CD4-positive, alpha-beta T cell treated with Interleukin-2 at 100 ng/mL for 4 hours (primary cell): ENCODE results near the gene MC5R.

ENCODE experiments used
- DNase-seq: peaks from one replicate; pipeline ENCODE4 v3.0.0-alpha.2; 2020; ENCODE audit warnings: low spot score

MC5R gene

DNA sequence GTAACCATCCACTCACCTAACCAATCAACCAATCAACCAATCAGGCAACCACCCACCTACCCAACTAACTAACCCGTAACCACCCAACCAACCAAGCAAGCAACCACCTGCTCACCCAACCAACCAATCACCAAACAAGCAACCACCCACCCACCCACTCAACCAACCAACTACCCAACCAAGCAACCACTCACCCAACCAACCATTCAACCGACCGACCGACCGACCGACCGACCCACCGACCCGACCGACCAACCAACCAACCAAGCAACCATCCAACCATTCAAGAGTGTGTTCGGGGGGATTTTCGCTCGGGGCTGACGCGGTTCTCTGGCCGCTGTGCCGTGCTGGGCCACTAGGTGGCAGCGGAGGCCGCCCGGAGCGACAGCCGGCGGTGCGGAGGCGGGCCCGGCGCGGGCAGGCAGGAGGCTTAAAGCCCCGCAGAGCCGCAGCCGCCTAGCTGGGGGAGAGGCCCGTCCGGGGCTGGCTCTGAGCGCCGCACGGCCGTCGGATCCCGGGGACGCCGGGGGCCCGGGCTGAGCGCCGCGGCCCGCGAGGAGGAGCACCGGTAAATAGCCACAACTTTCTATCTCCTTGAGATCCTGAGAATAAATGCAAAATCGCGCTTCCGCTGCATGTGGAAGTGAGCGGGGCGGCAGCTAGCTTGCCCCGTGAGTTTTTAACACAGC lies at the start of gene MC5R:
MC5R (plus strand) TSS at position 443 of the 689 bp plus-strand sequence. CDS start 1,617 bp downstream, outside the sequence.
- peak; percentile 63 for DNase-seq

DNA sequence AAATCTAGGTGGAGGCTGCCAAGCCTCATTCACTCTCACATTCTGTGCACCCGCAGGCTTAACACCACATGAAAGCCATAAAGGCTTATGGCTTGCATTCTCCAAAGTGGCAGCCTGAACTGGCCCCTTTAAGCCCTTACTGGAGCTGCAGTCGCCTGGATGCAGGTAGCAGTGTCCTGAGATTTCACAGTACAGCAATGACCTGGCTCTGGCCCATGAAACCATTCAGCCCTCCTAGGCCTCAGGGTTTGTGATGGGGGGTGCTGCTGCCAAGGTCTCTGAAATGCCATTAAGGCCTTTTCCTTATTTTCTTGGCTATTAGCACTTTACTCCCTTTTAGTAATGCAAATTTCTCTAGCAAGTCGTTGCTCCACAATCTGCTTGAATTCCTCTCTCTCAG lies 48.9 kb upstream of the MC5R start:
- no peak for DNase-seq

DNA sequence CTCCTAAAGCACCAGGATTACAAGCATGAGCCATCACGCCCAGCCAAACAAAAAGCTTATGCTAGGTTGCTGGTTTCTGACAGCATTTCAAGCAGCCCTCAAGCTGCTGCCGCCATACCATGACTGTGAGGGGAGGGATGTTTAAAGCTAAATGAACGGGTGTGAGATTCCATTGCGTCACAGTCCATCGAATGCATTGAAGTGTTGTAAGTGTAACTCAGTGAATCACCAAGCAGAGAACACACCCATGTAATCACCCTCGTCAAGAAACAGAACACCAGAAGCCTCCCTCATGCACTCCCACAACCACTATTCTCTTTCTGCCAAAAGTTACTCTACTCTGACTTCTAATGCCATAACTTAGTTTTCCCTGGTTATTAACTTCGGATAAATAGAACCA lies 32.8 kb upstream of the MC5R start:
- no peak for DNase-seq

DNA sequence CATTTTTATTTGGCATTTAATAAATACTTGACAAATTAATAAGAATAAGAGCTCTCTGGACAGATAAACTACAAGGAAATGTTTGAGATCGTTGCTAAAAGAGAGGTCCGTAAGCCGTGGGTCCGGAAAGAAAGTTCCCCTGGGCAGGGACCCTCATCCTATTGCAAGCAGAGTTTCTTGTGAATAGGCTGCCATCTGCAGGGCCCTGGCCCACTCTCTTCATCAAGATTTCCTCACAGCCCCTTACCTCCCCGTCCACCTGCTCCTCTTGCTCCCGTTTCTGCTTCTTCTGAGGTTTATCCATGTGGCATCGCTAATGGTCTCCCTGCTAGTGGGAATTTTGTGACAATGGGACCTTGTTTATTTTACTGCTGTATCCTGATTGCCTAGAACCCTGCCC lies 30.1 kb upstream of the MC5R start:
- no peak for DNase-seq

DNA sequence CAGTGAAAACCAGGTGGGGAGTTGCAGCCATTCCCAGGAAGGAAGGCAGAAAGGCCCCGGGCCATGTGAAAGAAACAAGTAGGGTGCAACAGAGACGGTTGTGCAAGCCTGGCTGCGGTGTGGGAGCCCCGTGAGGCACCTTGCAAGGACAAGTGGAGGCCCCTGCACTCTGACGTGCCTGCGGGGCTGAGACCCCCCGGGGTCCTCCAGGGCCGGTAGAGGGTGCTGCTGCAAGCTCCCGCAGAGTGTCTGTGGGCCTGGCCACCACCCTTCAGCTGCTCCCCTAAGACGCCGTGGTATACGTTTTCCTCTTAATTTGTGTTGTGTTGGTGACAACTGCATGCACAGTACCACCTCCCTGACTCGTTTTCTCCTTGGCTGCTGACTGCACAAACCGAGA lies 27.4 kb upstream of the MC5R start:
- no peak for DNase-seq

DNA sequence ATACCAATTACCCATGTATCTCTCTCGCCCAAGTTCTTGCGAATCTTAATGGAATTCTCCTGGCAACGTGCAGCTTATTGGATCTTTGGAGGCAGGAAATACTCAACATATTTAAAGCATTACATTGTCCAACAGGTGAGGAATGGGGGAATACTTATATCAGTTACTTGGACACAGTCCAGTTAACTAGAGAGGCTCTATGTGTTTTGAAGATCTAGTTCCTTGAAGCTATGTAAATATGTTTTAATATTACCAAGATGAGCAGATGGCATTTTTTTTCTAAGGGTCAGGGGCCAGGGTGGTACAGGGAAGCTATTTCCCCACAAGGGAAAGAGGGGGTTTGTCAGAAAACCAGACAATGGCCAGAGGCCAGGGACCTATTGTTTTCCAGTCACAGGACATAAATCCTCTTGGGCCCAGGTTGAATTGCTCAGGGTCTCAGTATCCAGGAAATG lies 26.8 kb upstream of the MC5R start:
- DNase-seq: no peak

GRCh38 chr18:13799396-13799795 lies 24.6 kb upstream of the MC5R start:
- no peak for DNase-seq

DNA sequence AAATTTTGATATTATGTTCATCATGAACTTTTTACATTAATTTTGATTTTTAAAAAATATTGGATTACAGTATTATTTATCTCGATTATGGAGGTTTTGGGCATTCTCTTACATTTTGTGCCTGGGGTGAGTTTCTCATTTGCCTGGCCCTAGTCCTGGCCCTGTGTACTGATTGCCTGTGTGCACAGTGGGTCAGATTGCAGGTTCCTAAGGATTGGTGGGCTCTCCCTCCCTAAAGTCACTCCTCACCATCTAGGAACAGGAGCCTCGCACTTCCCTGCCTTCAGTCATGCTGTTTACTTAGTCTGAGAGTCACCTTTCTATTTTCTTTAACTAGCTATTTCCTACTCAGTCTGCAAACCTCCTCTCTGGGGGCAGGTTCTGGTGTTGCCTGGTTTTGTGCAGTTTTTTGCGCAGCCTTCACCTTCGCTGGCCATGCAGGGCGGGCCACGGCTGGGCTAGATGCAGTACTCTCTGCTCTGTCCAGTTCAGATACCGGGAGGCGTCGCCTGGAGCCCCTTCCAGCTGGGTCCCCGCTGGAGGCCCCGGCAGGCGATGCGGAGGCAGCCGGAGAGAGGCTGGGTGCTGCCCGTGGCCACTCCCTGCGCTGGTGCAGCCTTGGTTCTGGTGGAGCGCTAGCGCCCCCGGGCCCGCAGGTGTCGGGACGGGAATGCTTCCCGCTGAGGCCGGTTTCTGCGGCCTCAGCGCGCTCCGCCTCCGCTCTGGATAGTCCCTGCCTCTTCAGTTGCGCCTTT lies 23.3 kb upstream of the MC5R start:
- peak; percentile 9 for DNase-seq

- DNase-seq: no peak
Observed at GRCh38 chr18:13801260-13801601, 22.7 kb upstream of the MC5R start.

DNA sequence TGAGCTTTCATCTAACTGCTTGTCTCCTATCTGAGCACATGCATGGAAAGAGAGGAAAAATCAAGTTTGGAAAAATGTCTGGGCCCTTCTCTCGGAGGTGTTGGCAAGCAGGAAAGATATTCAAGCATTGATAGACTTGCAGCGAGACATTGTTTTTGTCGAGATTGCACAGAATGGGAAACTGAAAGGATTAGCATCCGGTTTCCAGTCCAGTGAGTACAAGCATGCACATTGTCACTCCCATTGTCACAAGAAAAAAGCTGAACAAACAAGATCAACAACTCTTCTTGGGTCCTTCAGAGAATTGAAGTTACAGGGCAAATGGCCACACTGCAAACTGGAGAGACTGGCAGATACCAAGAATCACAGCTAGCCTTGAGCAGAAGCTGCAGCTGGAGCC lies 19.6 kb upstream of the MC5R start:
- no peak for DNase-seq

GRCh38 chr18:13808294-13809042 lies 15.5 kb upstream of the MC5R start:
- no peak for DNase-seq

GRCh38 chr18:13809043-13809430 lies 14.9 kb upstream of the MC5R start:
- DNase-seq: no peak

GRCh38 chr18:13809531-13810255 lies 14.3 kb upstream of the MC5R start:
- no peak for DNase-seq

GRCh38 chr18:13810950-13811485 lies 12.9 kb upstream of the MC5R start:
- DNase-seq: no peak

GRCh38 chr18:13811993-13812392 lies 12.0 kb upstream of the MC5R start:
- DNase-seq: no peak

DNA sequence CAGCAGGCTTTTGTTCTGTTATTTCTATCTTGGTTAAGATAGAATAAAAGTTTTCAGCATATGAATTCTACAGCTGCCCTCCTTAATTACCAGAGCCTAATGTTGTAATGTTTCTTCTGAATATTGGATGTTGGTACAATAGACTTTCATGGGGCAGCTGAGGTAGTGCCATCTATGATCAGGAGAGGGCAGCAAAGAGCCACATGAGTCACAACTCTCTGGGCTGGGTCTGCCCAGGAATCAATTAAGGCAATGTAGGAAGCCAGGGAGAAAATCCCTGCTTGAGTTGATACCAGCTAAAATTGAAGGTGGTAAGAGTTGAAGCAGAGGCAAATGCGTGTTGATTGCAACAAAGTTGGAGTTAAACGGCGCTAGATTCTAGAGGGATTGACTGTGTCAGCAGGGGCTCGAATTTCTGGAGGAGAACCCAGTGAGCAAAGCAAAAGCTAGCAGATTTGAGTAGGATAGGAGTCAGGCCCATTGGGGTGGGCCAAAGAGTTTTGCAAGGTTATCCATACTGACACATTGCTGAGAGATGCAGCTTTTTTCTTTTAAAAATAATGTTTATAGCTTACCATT lies 10.6 kb upstream of the MC5R start:
- peak; percentile 61 for DNase-seq

DNA sequence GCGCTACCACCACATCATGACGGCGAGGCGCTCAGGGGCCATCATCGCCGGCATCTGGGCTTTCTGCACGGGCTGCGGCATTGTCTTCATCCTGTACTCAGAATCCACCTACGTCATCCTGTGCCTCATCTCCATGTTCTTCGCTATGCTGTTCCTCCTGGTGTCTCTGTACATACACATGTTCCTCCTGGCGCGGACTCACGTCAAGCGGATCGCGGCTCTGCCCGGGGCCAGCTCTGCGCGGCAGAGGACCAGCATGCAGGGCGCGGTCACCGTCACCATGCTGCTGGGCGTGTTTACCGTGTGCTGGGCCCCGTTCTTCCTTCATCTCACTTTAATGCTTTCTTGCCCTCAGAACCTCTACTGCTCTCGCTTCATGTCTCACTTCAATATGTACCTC lies 2.3 kb downstream of the MC5R start:
- no peak for DNase-seq

GRCh38 chr18:13831864-13832508 lies 8.0 kb downstream of the MC5R start:
- DNase-seq: no peak

GRCh38 chr18:13834496-13835015 lies 10.6 kb downstream of the MC5R start:
- DNase-seq: no peak

GRCh38 chr18:13835202-13835601 lies 11.3 kb downstream of the MC5R start:
- DNase-seq: no peak

DNA sequence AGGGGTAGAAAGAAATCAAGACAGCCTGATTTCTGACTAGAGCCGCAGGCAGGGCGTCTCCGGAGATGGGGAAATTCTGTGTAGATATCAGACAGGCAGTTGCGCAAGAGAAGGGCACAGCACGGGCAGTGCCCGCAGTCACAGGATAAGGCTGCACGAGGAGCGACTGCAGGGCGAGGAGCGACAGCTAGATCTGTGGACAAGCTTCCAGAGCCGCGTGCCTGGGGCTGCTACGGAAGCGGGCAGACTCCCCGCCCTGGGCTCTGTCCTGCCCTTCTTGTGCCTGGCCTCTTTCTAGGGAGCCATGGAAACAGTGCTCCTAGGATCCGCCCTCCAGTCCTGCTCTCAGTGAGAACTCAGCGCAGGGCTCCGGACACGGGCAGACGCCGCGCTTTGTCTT lies 12.6 kb downstream of the MC5R start:
- DNase-seq: no peak
